GM19328 (cell line): ENCODE results near the gene RASSF3.
"Not testable (repeated sequence)": the region's sequence is repeated elsewhere in the genome, so short reads cannot be mapped to it uniquely, and the experiment has no call there.

Experiments used
- ATAC-seq: cut with Tn5 transposase; IDR thresholded peaks from one replicate; pipeline ENCODE4 v1.9.1; 2021; ENCODE audit warnings: mild to moderate bottlenecking, moderate library complexity; ENCODE audit not compliant: unreplicated experiment

RASSF3 gene

DNA sequence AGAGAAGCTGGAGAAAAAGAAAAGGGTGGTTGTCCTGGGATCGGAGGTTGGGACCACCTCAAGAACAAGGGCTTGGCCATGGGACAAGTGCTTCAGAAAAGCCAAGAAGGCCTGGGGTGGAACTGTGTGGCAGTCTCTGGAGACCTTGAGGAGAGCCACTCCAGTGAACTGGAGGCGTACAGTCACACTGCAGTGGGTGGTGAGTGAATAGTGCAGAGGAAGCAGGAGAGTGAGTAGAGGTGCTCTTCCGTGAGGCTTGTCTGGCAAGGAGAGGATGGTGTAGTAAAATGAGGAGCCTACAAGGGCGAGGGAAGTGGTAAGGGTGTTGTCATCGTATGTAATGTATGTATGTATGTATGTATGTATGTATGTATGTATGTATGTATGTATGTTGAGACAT lies 20.9 kb downstream of the RASSF3 start:
- ATAC-seq = peak; percentile 62

- ATAC-seq = no peak
Measured at GRCh38 chr12:64633011-64633939, 23.0 kb downstream of the RASSF3 start.

GRCh38 chr12:64633940-64634337 lies 23.6 kb downstream of the RASSF3 start:
- no peak for ATAC-seq

DNA sequence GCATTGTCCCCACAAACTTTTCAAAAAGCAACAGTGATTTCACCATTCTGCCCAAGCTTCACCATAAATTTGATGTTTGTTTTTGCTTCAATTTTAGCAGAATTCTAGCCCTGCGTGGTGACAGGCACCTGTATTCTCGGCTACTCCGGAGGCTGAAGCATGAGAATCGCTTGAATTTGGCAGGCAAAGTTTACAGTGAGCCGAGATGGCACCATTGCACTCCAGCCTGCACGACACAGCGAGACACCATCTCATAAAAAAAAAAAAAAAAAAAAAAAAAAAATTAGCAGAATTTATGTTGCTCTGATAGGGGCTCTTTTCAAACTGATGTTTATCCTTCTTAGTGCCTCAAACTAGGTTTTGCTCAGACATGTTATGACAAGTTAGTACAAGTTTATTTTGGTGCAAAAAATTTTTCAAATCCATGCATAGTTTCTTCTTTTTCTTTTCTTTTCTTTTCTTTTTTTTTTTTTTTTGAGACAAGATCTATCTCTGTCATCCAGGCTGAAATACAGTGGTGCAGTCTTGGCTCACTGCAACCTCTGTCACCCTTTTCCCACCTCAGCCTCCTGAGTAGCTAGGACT lies 24.3 kb downstream of the RASSF3 start:
- ATAC-seq = no peak

DNA sequence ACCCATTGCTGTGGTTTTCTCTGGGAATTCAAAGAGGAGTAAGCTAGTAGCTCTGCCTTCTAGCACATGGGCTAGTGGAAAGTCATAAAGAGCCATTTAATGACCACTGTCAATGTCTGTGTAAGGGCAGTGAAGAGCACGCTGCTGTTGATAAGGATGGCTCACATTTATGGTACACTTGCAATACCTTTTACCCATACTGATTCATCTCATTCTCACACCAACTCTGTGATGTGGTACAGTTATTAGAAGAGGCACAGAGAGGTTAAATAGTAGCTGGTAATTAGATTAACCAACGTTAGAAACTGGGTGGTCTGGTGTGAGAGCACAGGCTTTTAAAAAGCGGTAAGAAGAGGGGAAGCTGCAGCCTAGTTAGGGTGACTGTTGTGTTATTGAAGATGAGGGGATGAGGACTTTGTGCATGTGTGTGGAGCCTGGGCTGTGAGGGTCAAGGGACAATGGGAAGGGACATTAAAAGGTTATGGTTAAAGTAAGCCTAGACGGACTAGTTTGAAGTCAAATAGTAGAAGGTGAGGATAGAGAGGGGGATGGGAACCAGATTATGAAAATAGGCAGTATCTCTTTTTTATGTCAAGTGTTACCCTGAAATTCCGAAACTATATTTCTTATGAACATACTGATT lies 25.2 kb downstream of the RASSF3 start:
- ATAC-seq = peak; percentile 46

GRCh38 chr12:64636856-64637255 lies 26.6 kb downstream of the RASSF3 start:
- no peak for ATAC-seq

GRCh38 chr12:64639466-64639865 lies 29.2 kb downstream of the RASSF3 start:
- no peak for ATAC-seq

DNA sequence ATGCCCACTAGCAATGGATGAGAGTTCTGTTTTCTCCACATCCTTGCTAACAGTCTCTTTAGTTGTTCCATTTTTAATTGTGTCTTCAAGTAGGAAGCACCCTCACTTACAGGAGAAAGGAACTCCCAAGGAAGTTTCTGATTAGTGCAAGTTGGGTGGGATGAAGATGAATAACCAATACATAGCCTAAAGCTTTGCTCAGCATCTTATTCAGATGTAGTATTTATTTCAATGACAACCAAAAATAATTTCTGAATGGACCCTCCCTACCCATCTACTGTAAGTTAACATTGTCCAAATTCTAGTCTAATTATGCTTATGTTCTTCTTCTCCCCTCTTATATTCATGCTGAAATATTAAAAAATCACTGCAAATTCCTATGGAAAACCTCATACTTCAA lies 36.0 kb downstream of the RASSF3 start:
- no peak for ATAC-seq

GRCh38 chr12:64649487-64649886 lies 39.2 kb downstream of the RASSF3 start:
- ATAC-seq = no peak

- no peak for ATAC-seq
Measured at GRCh38 chr12:64650762-64651161, 40.5 kb downstream of the RASSF3 start.

GRCh38 chr12:64652346-64652745 lies 42.1 kb downstream of the RASSF3 start:
- ATAC-seq = no peak

GRCh38 chr12:64653123-64653522 lies 42.8 kb downstream of the RASSF3 start:
- no peak for ATAC-seq

- not testable (repeated sequence) for ATAC-seq
Measured at GRCh38 chr12:64653907-64654306, 43.6 kb downstream of the RASSF3 start.

- ATAC-seq = no peak
Measured at GRCh38 chr12:64655141-64655540, 44.8 kb downstream of the RASSF3 start.

DNA sequence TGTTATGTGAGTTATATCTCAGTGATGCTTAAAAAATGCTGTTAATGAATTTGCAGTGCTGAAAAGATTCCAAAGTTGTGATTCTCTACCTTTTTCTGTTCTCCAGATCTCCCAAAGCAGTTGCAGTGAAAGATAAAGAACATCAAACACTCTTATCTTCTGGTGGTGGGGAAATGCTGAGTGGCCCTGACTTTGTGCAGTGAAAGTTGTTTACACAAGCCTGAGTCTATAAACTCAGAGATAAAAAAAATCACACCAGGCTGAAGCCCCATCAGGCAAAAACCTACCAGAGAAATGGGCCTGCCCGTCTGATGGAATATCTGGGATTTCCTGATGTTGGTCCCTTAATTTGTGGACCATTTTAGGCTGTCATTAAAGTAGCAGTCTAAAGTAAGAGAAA lies 46.1 kb downstream of the RASSF3 start:
- ATAC-seq = no peak

DNA sequence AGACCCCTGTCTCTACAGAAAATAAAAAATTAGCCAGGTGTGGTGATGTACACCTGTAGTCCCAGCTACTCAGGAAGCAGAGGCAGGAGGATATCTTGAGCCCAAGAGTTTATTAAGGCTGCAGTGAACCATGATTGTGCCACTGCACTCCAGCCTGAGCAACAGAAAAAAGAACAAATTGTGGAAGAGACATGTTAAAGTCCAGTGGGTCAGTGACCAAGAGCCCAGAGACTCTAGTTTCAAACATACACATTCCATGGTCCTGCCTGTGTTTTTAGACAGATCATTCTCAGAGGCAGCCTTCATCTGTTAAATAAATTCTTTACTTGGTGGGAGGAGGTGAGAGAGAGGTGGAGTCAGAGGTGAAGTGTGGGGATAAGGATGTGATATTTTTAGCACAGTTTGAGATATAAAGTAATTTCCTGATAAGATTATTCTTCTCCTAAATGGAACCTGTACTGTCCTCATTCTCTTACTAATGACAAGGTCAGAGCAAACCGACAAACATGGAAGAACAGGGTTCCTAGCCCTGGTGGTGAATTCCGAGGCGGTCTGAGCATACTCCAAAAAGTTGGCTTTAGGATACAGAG lies 48.7 kb downstream of the RASSF3 start:
- no peak for ATAC-seq

DNA sequence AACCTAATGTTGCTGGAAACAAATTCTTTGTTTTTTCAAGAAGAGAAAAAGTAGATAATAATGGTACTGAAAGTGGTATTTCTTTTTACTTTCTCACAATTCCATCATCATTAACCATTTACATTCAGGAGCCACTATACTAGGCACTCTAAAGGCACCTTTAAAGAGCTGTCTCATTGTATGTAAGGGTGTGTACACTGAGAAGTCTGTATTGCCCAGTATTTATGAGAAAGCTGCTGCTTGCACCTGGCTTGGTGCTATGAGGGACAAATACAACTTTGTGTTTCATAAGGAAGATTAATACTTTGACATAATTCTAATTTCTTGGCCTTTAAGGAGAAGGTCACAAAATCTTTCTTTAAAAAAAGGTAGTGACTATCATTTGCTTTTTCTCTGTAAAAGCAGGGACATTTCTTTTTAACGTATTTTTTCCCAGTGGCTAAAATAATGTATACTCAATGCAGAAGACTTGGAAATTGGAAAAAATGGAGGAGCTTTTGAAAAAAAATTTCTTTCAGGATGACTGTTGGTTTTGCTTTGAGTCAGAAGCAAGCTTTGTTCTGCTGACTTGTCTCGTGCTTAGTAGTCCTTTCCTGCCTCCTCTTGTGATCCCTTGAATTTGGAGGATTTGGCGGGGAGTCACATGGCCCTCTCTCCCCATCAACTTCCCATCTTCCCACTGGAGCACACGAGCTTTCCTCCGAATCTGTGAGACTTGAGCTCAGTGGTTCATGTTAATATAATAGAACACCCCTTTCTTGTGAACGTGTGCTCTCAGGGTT lies 50.1 kb downstream of the RASSF3 start:
- ATAC-seq = no peak

GRCh38 chr12:64663015-64663414 lies 52.7 kb downstream of the RASSF3 start:
- no peak for ATAC-seq

GRCh38 chr12:64665514-64665913 lies 55.2 kb downstream of the RASSF3 start:
- peak; percentile 37 for ATAC-seq

- no peak for ATAC-seq
Measured at GRCh38 chr12:64666054-64666914, 56.0 kb downstream of the RASSF3 start.
